PC-9 (cell line): ENCODE measurements around the gene TBX6. TPM values are rescaled to one million over a fixed set of nuclear protein-coding genes. Genes with fewer than 3 reads are reported as not detected.

ENCODE experiments used
- BruUV-seq: library from RNA; stranded (reverse); fragments of 400-500 nt; replicated peaks from 2 replicates; lab custom pipeline; 2021; lab: Mats Ljungman, UMichigan
- CTCF ChIA-PET: fragments of 300-600 bp; sonication (Branson Sonifier 250); formaldehyde crosslinking; loops from one replicate; lab custom pipeline; 2022; ENCODE audit warnings: antibody characterized with exemption; lab: Charles Lee
- POLR2A ChIA-PET: fragments of 300-600 bp; sonication (Branson Sonifier 250); formaldehyde crosslinking; loops from one replicate; lab custom pipeline; 2022; ENCODE audit warnings: antibody characterized with exemption; ENCODE audit not compliant: unreplicated experiment; lab: Charles Lee
- DNase-seq, 2 experiments: peaks; one replicate each; pipeline versions ENCODE4 v3.0.0 to v3.0.0-alpha.2; 2015 to 2022; ENCODE audit warnings: mixed read lengths in 1 of 2
- H2AFZ ChIP-seq: fragments of 200-600 bp; sonication (generic); 2 replicates; pipeline ENCODE4 v1.8.1; 2017; ENCODE audit warnings: antibody characterized with exemption
- H3F3A ChIP-seq: fragments of 200-600 bp; sonication (generic); 2 replicates; pipeline ENCODE4 v1.8.1; 2017; ENCODE audit warnings: antibody characterized with exemption, mild to moderate bottlenecking, low read depth; ENCODE audit not compliant: insufficient read depth
- H3K27ac ChIP-seq: fragments of 200-600 bp; sonication (generic); 2 replicates; pipeline ENCODE4 v1.6.1; 2016; ENCODE audit warnings: mixed run types
- H3K27me3 ChIP-seq: fragments of 200-600 bp; sonication (generic); 2 replicates; pipeline ENCODE4 v1.6.1; 2016; ENCODE audit warnings: low read depth, mixed run types; ENCODE audit not compliant: insufficient read depth
- H3K36me3 ChIP-seq: fragments of 200-600 bp; sonication (generic); 2 replicates; pipeline ENCODE4 v1.6.1; 2016; ENCODE audit warnings: low read depth, mixed run types
- H3K4me1 ChIP-seq: fragments of 200-600 bp; sonication (generic); replicated peaks from 2 replicates; pipeline ENCODE4 v1.6.1; 2016; ENCODE audit warnings: mixed run types; ENCODE audit not compliant: insufficient read depth
- H3K4me2 ChIP-seq: fragments of 200-600 bp; sonication (generic); 2 replicates; pipeline ENCODE4 v1.6.1; 2017; ENCODE audit warnings: mixed run types
- H3K4me3 ChIP-seq: fragments of 200-600 bp; sonication (generic); 2 replicates; pipeline ENCODE4 v1.6.1; 2016; ENCODE audit warnings: mixed run types
- H3K79me2 ChIP-seq: fragments of 200-600 bp; sonication (generic); 2 replicates; pipeline ENCODE4 v1.6.1; 2017; ENCODE audit warnings: low read depth, mixed run types
- H3K9me2 ChIP-seq: fragments of 200-600 bp; sonication (generic); 2 replicates; pipeline ENCODE4 v1.8.1; 2017; ENCODE audit warnings: mild to moderate bottlenecking; ENCODE audit not compliant: insufficient read depth
- H3K9me3 ChIP-seq: fragments of 200-600 bp; sonication (generic); 2 replicates; pipeline ENCODE4 v1.8.1; 2016; ENCODE audit warnings: low read depth; ENCODE audit not compliant: insufficient read depth
- H4K20me1 ChIP-seq: fragments of 200-600 bp; sonication (generic); 2 replicates; pipeline ENCODE4 v1.8.1; 2017; ENCODE audit not compliant: insufficient read depth
- CTCF ChIP-seq: fragments of 200-600 bp; sonication (generic); conservative IDR thresholded peaks from 2 replicates; pipeline ENCODE4 v1.6.1; 2017; ENCODE audit warnings: mixed run types, antibody characterized with exemption, mild to moderate bottlenecking, moderate library complexity
- EZH2 ChIP-seq: fragments of 200-600 bp; sonication (generic); IDR thresholded peaks from 2 replicates; pipeline ENCODE4 v1.8.0; 2017; ENCODE audit warnings: antibody characterized with exemption, low read depth
- intact Hi-C: fragments of 100-400 bp; cut with micrococcal nuclease; formaldehyde crosslinking; loops from one replicate; pipeline ENCODE4 v1.10.0; 2022; ENCODE audit not compliant: unreplicated experiment
- total RNA-seq: library from RNA; stranded (reverse); gene quantifications from 2 replicates; pipeline ENCODE4 v1.2.3, GENCODE V29; 2021

TBX6 gene
- total RNA-seq, 1 experiment from 2014 or later: 8.3 TPM

- Histone ChIP-seq H2AFZ (no peak overlapping the region), H3K4me1 (peaks cover 20% of the 10 kb centered on the region), H3K4me2 (no peak overlapping the region), H4K20me1 (no peaks in the 10 kb centered on the region), H3K27ac (no peak overlapping the region), H3K4me3 (no peak overlapping the region), H3K36me3 (no peaks in the 10 kb centered on the region), H3K27me3 (no peaks in the 10 kb centered on the region), H3K9me2 (no peaks in the 10 kb centered on the region), H3F3A (peaks cover 46% of the 10 kb centered on the region), H3K79me2 (peaks cover 6% of the 10 kb centered on the region), H3K9me3 (no peaks in the 10 kb centered on the region)
- DNase-seq: peak in 1 of 2 experiments; percentile 34
- POLR2A ChIA-PET: interaction anchor here (0.5 to 0.7 kb wide), 4 partner anchors 16 to 95 kb away, joined by 3 to 32 read pairs (median 18); no protein-coding TSS in a partner anchor
- TF ChIP-seq CTCF (no peak), EZH2 (no peak)
- CTCF ChIA-PET: interaction anchor here (1.1 kb wide), 1 partner anchor 12 kb away, joined by 3 read pairs; no protein-coding TSS in a partner anchor
- BruUV-seq: no TSS peak
- intact Hi-C loops: loop anchor here (5.0 kb wide), 1 partner anchor 356 kb away; the partner anchor contains the start of gene ZNF771
Observed at GRCh38 chr16:30051518-30051917, 40.2 kb downstream of the TBX6 start.

GRCh38 chr16:30049871-30050270 is 41.9 kb downstream of the TBX6 start:
- no peak overlapping the region for H3K4me2 ChIP-seq
- ChIA-PET POLR2A (interaction anchor here (0.8 kb wide), 1 partner anchor 10 kb away, joined by 7 read pairs; no protein-coding TSS in a partner anchor), CTCF (no interaction called here)
- no peak overlapping the region for H3K27ac ChIP-seq
- no peak overlapping the region for H3K4me3 ChIP-seq
- peaks cover 11% of the 10 kb centered on the region for H3K4me1 ChIP-seq
- no peaks in the 10 kb centered on the region for H4K20me1 ChIP-seq
- H3K79me2 ChIP-seq: peaks cover 6% of the 10 kb centered on the region
- DNase-seq: no peak
- TF ChIP-seq CTCF: no peak
- TF ChIP-seq EZH2: no peak
- intact Hi-C loops: loop anchor here (5.0 kb wide), 1 partner anchor 357 kb away; the partner anchor contains the start of gene ZNF771
- BruUV-seq: no TSS peak
- peaks cover 34% of the 10 kb centered on the region for H3F3A ChIP-seq
- H2AFZ ChIP-seq: no peak overlapping the region
- no peaks in the 10 kb centered on the region for H3K9me2 ChIP-seq
- H3K36me3 ChIP-seq: no peaks in the 10 kb centered on the region
- no peaks in the 10 kb centered on the region for H3K27me3 ChIP-seq
- H3K9me3 ChIP-seq: no peaks in the 10 kb centered on the region

- H2AFZ ChIP-seq: no peak overlapping the region
- no peaks in the 10 kb centered on the region for H3K36me3 ChIP-seq
- no peak overlapping the region for H3K4me3 ChIP-seq
- no peaks in the 10 kb centered on the region for H3K9me3 ChIP-seq
- no peaks in the 10 kb centered on the region for H3K27me3 ChIP-seq
- BruUV-seq: no TSS peak
- no peak for DNase-seq
- intact Hi-C loops: no loop called here
- H3K79me2 ChIP-seq: no peaks in the 10 kb centered on the region
- H4K20me1 ChIP-seq: no peaks in the 10 kb centered on the region
- ChIA-PET POLR2A (interaction anchor here (0.6 kb wide), 2 partner anchors 157 to 587 kb away, joined by 3 read pairs; no protein-coding TSS in a partner anchor), CTCF (no interaction called here)
- H3F3A ChIP-seq: peaks cover 16% of the 10 kb centered on the region
- TF ChIP-seq EZH2 (no peak), CTCF (no peak)
- H3K27ac ChIP-seq: no peak overlapping the region
- H3K4me2 ChIP-seq: no peak overlapping the region
- H3K4me1 ChIP-seq: 0 out of 2 replicates have a peak, but pooled peaks cover 3% of the 10 kb centered on the region
- no peaks in the 10 kb centered on the region for H3K9me2 ChIP-seq
Observed at GRCh38 chr16:30046588-30046987, 45.1 kb downstream of the TBX6 start.
